Measurements from ENCODE around the gene LAMB3. TPM values are rescaled to one million over a fixed set of nuclear protein-coding genes. Genes with fewer than 3 reads are reported as not detected.

Gene LAMB3
- total RNA-seq, 1 experiment from 2014 or later: 70.2 TPM

GRCh38 chr1:209616366-209617046 lies 35.7 kb downstream of the LAMB3 start:
- no peaks in the 10 kb centered on the region for H3K4me1 ChIP-seq (ENCODE audit: control insufficient read depth in 1 of 2, insufficient read depth in 2 of 2, low read length in 2 of 2)
- POLR2A ChIA-PET: no interaction called here
- H3K9ac ChIP-seq (ENCODE audit: low read length): no peak overlapping the region
- no peaks in the 10 kb centered on the region for H3K9me2 ChIP-seq (ENCODE audit: insufficient read depth)
- no peak overlapping the region for H3K4me3 ChIP-seq (replicated peaks in 1 of 2; ENCODE audit: low read depth in 1 of 2, low read length in 2 of 2)
- BruUV-seq (replicated peaks): no TSS peak
- no peaks in the 10 kb centered on the region for H3K27me3 ChIP-seq (ENCODE audit: insufficient read depth, low read length)
- peaks cover 0 to 11% of the 10 kb centered on the region in 2 experiments; a peak in 3 of 4 replicates for H3K36me3 ChIP-seq (ENCODE audit: control insufficient read depth in 1 of 2, insufficient read depth in 2 of 2, low read length in 2 of 2)
- CTCF ChIA-PET: no interaction called here
- RAD21 ChIA-PET (ENCODE audit: low non-redundant PET in 1 of 2, low total read pairs in 2 of 2, uncharacterized antibody in 2 of 2, unreplicated experiment in 2 of 2): no interaction called here
- DNase-seq (ENCODE audit: low read depth, low spot score): no peak
- no peak overlapping the region for H2AFZ ChIP-seq (ENCODE audit: low read depth, low read length, poor library complexity, severe bottlenecking)
- no peak overlapping the region for H3K4me2 ChIP-seq (ENCODE audit: low read length)
- no peaks in the 10 kb centered on the region for H3K79me2 ChIP-seq (ENCODE audit: insufficient read depth, low read length)
- H4K20me1 ChIP-seq (ENCODE audit: insufficient read depth): no peaks in the 10 kb centered on the region
- no peak for ATAC-seq
- intact Hi-C loops (cut with micrococcal nuclease): no loop called here
- no peak for TF ChIP-seq ZNF274 (IDR thresholded peaks at IDR 0.05; ENCODE audit: low read depth, low read length)
- no peak for TF ChIP-seq TCF7L2 (IDR thresholded peaks at IDR 0.05; ENCODE audit: borderline replicate concordance, extremely low read depth, insufficient read depth, insufficient read length)
- TF ChIP-seq JUND (IDR thresholded peaks at IDR 0.05): no peak
- TF ChIP-seq FOSL1 (IDR thresholded peaks at IDR 0.05; ENCODE audit: low read depth): no peak
- TF ChIP-seq, protein P1, sequence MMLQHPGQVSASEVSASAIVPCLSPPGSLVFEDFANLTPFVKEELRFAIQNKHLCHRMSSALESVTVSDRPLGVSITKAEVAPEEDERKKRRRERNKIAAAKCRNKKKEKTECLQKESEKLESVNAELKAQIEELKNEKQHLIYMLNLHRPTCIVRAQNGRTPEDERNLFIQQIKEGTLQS (IDR thresholded peaks at IDR 0.05): no peak
- TF ChIP-seq YY1 (IDR thresholded peaks at IDR 0.05; ENCODE audit: extremely low read depth, insufficient replicate concordance, low read depth, low read length): no peak
- no peak overlapping the region for H3K27ac ChIP-seq (ENCODE audit: low read depth, low read length)
- no peaks in the 10 kb centered on the region for H3K9me3 ChIP-seq (ENCODE audit: control insufficient read depth in 1 of 2, insufficient read depth in 1 of 2, low read depth in 1 of 2, low read length in 2 of 2)

DNA sequence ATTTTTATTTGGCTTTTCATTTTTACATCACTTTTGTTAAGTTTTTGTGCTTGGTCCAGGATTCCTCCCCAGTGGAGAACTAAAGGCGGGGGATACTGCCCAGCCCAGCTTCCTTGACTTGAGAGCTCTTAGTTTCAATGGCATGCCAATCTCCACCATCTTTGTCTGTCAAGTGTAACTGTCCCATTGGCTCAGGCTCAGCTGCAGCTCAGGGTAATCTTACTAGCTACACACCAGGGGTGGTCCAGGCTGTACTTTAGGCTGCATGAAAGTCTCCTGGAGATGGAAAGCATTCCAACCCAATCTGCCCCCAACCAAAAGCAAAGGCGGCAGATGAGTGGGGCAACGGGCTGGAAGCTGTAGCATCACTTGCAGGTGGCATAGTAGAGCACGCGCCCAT lies 37.3 kb downstream of the LAMB3 start:
- no peak for DNase-seq (ENCODE audit: low read depth, low spot score)
- Histone ChIP-seq H3K9ac (ENCODE audit: low read length) (no peak overlapping the region), H3K27me3 (ENCODE audit: insufficient read depth, low read length) (no peaks in the 10 kb centered on the region), H3K9me3 (ENCODE audit: control insufficient read depth in 1 of 2, insufficient read depth in 1 of 2, low read depth in 1 of 2, low read length in 2 of 2) (no peaks in the 10 kb centered on the region), H3K4me2 (ENCODE audit: low read length) (no peak overlapping the region), H3K79me2 (ENCODE audit: insufficient read depth, low read length) (no peaks in the 10 kb centered on the region), H3K36me3 (ENCODE audit: control insufficient read depth in 1 of 2, insufficient read depth in 2 of 2, low read length in 2 of 2) (peaks cover 0 to 11% of the 10 kb centered on the region in 2 experiments; a peak in 2 of 4 replicates), H3K4me1 (ENCODE audit: control insufficient read depth in 1 of 2, insufficient read depth in 2 of 2, low read length in 2 of 2) (peaks cover 0 to 1% of the 10 kb centered on the region in 2 experiments; a peak in 1 of 4 replicates), H3K4me3 (replicated peaks in 1 of 2; ENCODE audit: low read depth in 1 of 2, low read length in 2 of 2) (no peak overlapping the region), H2AFZ (ENCODE audit: low read depth, low read length, poor library complexity, severe bottlenecking) (no peak overlapping the region), H4K20me1 (ENCODE audit: insufficient read depth) (no peaks in the 10 kb centered on the region), H3K27ac (ENCODE audit: low read depth, low read length) (no peak overlapping the region), H3K9me2 (ENCODE audit: insufficient read depth) (no peaks in the 10 kb centered on the region)
- TSS peak; percentile 40 for BruUV-seq (replicated peaks)
- ChIA-PET RAD21 (ENCODE audit: low non-redundant PET in 1 of 2, low total read pairs in 2 of 2, uncharacterized antibody in 2 of 2, unreplicated experiment in 2 of 2) (no interaction called here), CTCF (no interaction called here), POLR2A (no interaction called here)
- intact Hi-C loops (cut with micrococcal nuclease): no loop called here
- ATAC-seq: no peak
- TF ChIP-seq CBX3 (IDR thresholded peaks at IDR 0.05; ENCODE audit: low read depth) (no peak), POLR2A (IDR thresholded peaks at IDR 0.05; ENCODE audit: borderline replicate concordance, extremely low read depth, insufficient read depth, insufficient read length) (no peak), JUND (IDR thresholded peaks at IDR 0.05) (no peak), EGR1 (IDR thresholded peaks at IDR 0.05; ENCODE audit: low read depth) (no peak), CTCF (IDR thresholded peaks at IDR 0.05 in 2 of 3, conservative IDR thresholded peaks at IDR 0.05 in 1 of 3; ENCODE audit: borderline replicate concordance in 1 of 3, insufficient read depth in 1 of 3, low read depth in 2 of 3, low read length in 2 of 3) (no peak), EZH2phosphoT487 (IDR thresholded peaks at IDR 0.05; ENCODE audit: borderline replicate concordance) (no peak), SRF (IDR thresholded peaks at IDR 0.05; ENCODE audit: low read depth) (no peak), EZH2 (IDR thresholded peaks at IDR 0.05) (no peak), ZFX (IDR thresholded peaks at IDR 0.05) (no peak), SP1 (IDR thresholded peaks at IDR 0.05; ENCODE audit: low read depth) (no peak)
- TF ChIP-seq, protein P2, sequence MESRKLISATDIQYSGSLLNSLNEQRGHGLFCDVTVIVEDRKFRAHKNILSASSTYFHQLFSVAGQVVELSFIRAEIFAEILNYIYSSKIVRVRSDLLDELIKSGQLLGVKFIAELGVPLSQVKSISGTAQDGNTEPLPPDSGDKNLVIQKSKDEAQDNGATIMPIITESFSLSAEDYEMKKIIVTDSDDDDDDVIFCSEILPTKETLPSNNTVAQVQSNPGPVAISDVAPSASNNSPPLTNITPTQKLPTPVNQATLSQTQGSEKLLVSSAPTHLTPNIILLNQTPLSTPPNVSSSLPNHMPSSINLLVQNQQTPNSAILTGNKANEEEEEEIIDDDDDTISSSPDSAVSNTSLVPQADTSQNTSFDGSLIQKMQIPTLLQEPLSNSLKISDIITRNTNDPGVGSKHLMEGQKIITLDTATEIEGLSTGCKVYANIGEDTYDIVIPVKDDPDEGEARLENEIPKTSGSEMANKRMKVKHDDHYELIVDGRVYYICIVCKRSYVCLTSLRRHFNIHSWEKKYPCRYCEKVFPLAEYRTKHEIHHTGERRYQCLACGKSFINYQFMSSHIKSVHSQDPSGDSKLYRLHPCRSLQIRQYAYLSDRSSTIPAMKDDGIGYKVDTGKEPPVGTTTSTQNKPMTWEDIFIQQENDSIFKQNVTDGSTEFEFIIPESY (IDR thresholded peaks at IDR 0.05; ENCODE audit: extremely low read depth, insufficient replicate concordance, low read length): no peak
